ENCODE results near the gene PPP4R4.

GRCh38 chr14:94152676-94153075 is 21.4 kb upstream of the PPP4R4 start:
- TF ChIP-seq, protein P1, sequence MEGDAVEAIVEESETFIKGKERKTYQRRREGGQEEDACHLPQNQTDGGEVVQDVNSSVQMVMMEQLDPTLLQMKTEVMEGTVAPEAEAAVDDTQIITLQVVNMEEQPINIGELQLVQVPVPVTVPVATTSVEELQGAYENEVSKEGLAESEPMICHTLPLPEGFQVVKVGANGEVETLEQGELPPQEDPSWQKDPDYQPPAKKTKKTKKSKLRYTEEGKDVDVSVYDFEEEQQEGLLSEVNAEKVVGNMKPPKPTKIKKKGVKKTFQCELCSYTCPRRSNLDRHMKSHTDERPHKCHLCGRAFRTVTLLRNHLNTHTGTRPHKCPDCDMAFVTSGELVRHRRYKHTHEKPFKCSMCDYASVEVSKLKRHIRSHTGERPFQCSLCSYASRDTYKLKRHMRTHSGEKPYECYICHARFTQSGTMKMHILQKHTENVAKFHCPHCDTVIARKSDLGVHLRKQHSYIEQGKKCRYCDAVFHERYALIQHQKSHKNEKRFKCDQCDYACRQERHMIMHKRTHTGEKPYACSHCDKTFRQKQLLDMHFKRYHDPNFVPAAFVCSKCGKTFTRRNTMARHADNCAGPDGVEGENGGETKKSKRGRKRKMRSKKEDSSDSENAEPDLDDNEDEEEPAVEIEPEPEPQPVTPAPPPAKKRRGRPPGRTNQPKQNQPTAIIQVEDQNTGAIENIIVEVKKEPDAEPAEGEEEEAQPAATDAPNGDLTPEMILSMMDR (IDR thresholded peaks at IDR 0.05) = no peak
- TF ChIP-seq POLR2A (IDR thresholded peaks at IDR 0.05) = no peak
